Hepatocyte (in vitro differentiated cells): ENCODE measurements around the gene FOXO1. TPM values are rescaled to one million over a fixed set of nuclear protein-coding genes. Genes with fewer than 3 reads are reported as not detected.

Source experiments
- DNase-seq: peaks from one replicate; pipeline ENCODE4 v3.0.0-alpha.2; 2016; ENCODE audit warnings: low spot score
- H2AFZ ChIP-seq: fragments of 200-600 bp; sonication (generic); 2 replicates; pipeline ENCODE4 v1.6.0; 2016; ENCODE audit warnings: antibody characterized with exemption, mild to moderate bottlenecking
- H3K27ac ChIP-seq: fragments of 200-600 bp; sonication (generic); 2 replicates; pipeline ENCODE4 v1.5.1; 2016; ENCODE audit warnings: mild to moderate bottlenecking
- H3K27me3 ChIP-seq: fragments of 200-600 bp; sonication (generic); 2 replicates; pipeline ENCODE4 v1.6.1; 2016
- H3K36me3 ChIP-seq: fragments of 200-600 bp; sonication (generic); replicated peaks from 2 replicates; pipeline ENCODE4 v1.5.1; 2016; ENCODE audit warnings: low read depth; ENCODE audit not compliant: insufficient read depth
- H3K4me1 ChIP-seq: fragments of 200-600 bp; sonication (generic); 2 replicates; pipeline ENCODE4 v1.5.1; 2016; ENCODE audit warnings: mild to moderate bottlenecking, moderate library complexity; ENCODE audit not compliant: insufficient read depth
- H3K4me2 ChIP-seq: fragments of 200-600 bp; sonication (generic); 2 replicates; pipeline ENCODE4 v1.6.0; 2016
- H3K4me3 ChIP-seq: fragments of 200-600 bp; sonication (generic); 2 replicates; pipeline ENCODE4 v1.5.1; 2016; ENCODE audit warnings: mild to moderate bottlenecking
- H3K79me2 ChIP-seq: fragments of 200-600 bp; sonication (generic); 2 replicates; pipeline ENCODE4 v1.6.0; 2017; ENCODE audit warnings: mild to moderate bottlenecking
- H3K9me2 ChIP-seq: fragments of 200-600 bp; sonication (generic); replicated peaks from 2 replicates; pipeline ENCODE4 v1.6.0; 2017; ENCODE audit warnings: mild to moderate bottlenecking; ENCODE audit not compliant: insufficient read depth
- H3K9me3 ChIP-seq: fragments of 200-600 bp; sonication (generic); 2 replicates; pipeline ENCODE4 v1.5.1; 2016; ENCODE audit warnings: low read depth, mild to moderate bottlenecking
- H4K20me1 ChIP-seq: fragments of 200-600 bp; sonication (generic); 2 replicates; pipeline ENCODE4 v1.6.0; 2016; ENCODE audit warnings: mild to moderate bottlenecking; ENCODE audit not compliant: insufficient read depth, poor library complexity, severe bottlenecking
- CTCF ChIP-seq: fragments of 200-600 bp; sonication (generic); IDR thresholded peaks from 2 replicates; pipeline ENCODE4 v1.5.1; 2016; ENCODE audit warnings: antibody characterized with exemption, mild to moderate bottlenecking; ENCODE audit not compliant: poor library complexity
- EZH2 ChIP-seq: fragments of 200-600 bp; sonication (generic); IDR thresholded peaks from 2 replicates; pipeline ENCODE4 v1.6.1; 2016; ENCODE audit warnings: antibody characterized with exemption, mild to moderate bottlenecking, borderline replicate concordance
- EZH2phosphoT487 ChIP-seq: fragments of 200-600 bp; sonication (generic); IDR thresholded peaks from one replicate; pipeline ENCODE4 v1.6.1; 2018; ENCODE audit warnings: antibody characterized with exemption, mild to moderate bottlenecking, low read depth, moderate library complexity; ENCODE audit not compliant: unreplicated experiment, severe bottlenecking
- WGBS: methylation state at CpG from one replicate; pipeline ENCODE4 v1.1.6; 2016; ENCODE audit warnings: low lambda C conversion rate; ENCODE audit errors: missing lambda C conversion rate; 5-methylcytosine and 5-hydroxymethylcytosine counted together
- polyA plus RNA-seq: library from polyadenylated mRNA; unstranded; fragments of >200 nt; fragmentation: Nextera tagmentation; extraction: Ambion mirVana; gene quantifications from 2 replicates; pipeline ENCODE4 v1.2.1, GENCODE V29; 2016
- total RNA-seq: library from RNA; depleted of rRNA; stranded (reverse); fragments of >200 nt; gene quantifications from 2 replicates; pipeline ENCODE4 v1.2.3, GENCODE V29; 2014

FOXO1 gene
- total and polyA plus RNA-seq, 2 experiments from 2014 or later = 30.3 to 35.2 TPM

- Histone ChIP-seq H3K36me3 (no peaks in the 10 kb centered on the region), H3K4me2 (no peak overlapping the region), H3K79me2 (peaks cover 79% of the 10 kb centered on the region), H3K4me1 (no peaks in the 10 kb centered on the region), H4K20me1 (peaks cover 50% of the 10 kb centered on the region), H3K27me3 (no peaks in the 10 kb centered on the region), H3K27ac (no peak overlapping the region), H2AFZ (no peak overlapping the region), H3K9me3 (no peaks in the 10 kb centered on the region), H3K9me2 (no peaks in the 10 kb centered on the region), H3K4me3 (no peak overlapping the region)
- DNase-seq = no peak
- WGBS = 69% methylated on average over 7 of the region's 7 CpGs
- TF ChIP-seq CTCF = no peak
- no peak for TF ChIP-seq EZH2
- no peak for TF ChIP-seq EZH2phosphoT487
Measured at GRCh38 chr13:40613192-40613818, 53.1 kb downstream of the FOXO1 start.

- Histone ChIP-seq H3K9me3 (no peaks in the 10 kb centered on the region), H3K27ac (no peak overlapping the region), H4K20me1 (peaks cover 41% of the 10 kb centered on the region), H3K4me3 (no peak overlapping the region), H3K79me2 (peaks cover 79% of the 10 kb centered on the region), H3K4me2 (no peak overlapping the region), H3K4me1 (no peaks in the 10 kb centered on the region), H2AFZ (no peak overlapping the region), H3K27me3 (no peaks in the 10 kb centered on the region), H3K9me2 (no peaks in the 10 kb centered on the region), H3K36me3 (no peaks in the 10 kb centered on the region)
- TF ChIP-seq EZH2phosphoT487 (no peak), EZH2 (no peak), CTCF (no peak)
- 64% methylated on average over 2 of the region's 2 CpGs for WGBS
- DNase-seq = no peak
Measured at GRCh38 chr13:40612041-40612440, 54.4 kb downstream of the FOXO1 start.

GRCh38 chr13:40611635-40612034, 54.8 kb downstream of the FOXO1 start:
- Histone ChIP-seq H3K36me3 (no peaks in the 10 kb centered on the region), H3K27ac (no peak overlapping the region), H4K20me1 (peaks cover 41% of the 10 kb centered on the region), H3K4me1 (no peaks in the 10 kb centered on the region), H3K4me2 (no peak overlapping the region), H3K27me3 (no peaks in the 10 kb centered on the region), H3K79me2 (peaks cover 79% of the 10 kb centered on the region), H2AFZ (no peak overlapping the region), H3K4me3 (no peak overlapping the region), H3K9me2 (no peaks in the 10 kb centered on the region), H3K9me3 (no peaks in the 10 kb centered on the region)
- WGBS = 95% methylated on average over 7 of the region's 7 CpGs
- TF ChIP-seq CTCF (no peak), EZH2 (no peak)
- DNase-seq = no peak

- no peaks in the 10 kb centered on the region for H3K4me1 ChIP-seq
- H3K27ac ChIP-seq = no peak overlapping the region
- H3K27me3 ChIP-seq = no peaks in the 10 kb centered on the region
Measured at GRCh38 chr13:40611004-40611403, 55.4 kb downstream of the FOXO1 start.

More at GRCh38 chr13:40611004-40611403, 55.4 kb downstream of the FOXO1 start:
- Histone ChIP-seq H4K20me1 (peaks cover 37% of the 10 kb centered on the region), H3K9me3 (no peaks in the 10 kb centered on the region), H2AFZ (no peak overlapping the region), H3K36me3 (no peaks in the 10 kb centered on the region), H3K4me3 (no peak overlapping the region), H3K4me2 (no peak overlapping the region), H3K79me2 (peaks cover 79% of the 10 kb centered on the region), H3K9me2 (no peaks in the 10 kb centered on the region)
- TF ChIP-seq EZH2phosphoT487 (no peak), CTCF (no peak), EZH2 (no peak)
- no peak for DNase-seq
- WGBS = 88% methylated on average over 3 of the region's 3 CpGs
